GOT3 (cell line): ENCODE measurements around the gene ETS1.

Experiments
- DNase-seq: peaks from one replicate; lab custom pipeline; 2025; ENCODE audit warnings: mixed read lengths; lab: John Stamatoyannopoulos, UW

ETS1 gene

GRCh38 chr11:128618603-128619002 lies 31.2 kb upstream of the ETS1 start:
- no peak for DNase-seq

GRCh38 chr11:128616161-128616560 lies 28.8 kb upstream of the ETS1 start:
- DNase-seq = no peak

- DNase-seq = no peak
Observed at GRCh38 chr11:128615612-128616011, 28.3 kb upstream of the ETS1 start.

DNA sequence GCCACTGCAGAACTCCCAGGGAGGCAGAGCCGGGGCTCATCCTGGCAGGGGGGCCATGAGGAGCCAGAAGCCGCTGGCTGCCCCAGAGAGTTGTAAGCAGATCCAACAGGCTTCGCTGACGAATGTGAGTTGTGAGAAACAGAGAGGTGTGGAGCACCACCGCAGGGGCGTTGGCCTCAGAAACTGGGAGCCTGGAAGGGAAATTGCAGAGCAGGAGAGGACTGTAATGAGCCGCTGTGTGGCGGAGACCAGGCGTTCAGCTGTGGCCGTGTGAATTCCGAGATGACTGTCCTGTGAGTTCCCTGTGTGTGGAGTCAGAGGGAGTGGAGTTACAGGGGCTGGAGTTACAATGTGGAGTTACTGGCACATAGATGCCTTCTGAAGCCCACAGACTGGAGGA lies 27.7 kb upstream of the ETS1 start:
- no peak for DNase-seq

DNA sequence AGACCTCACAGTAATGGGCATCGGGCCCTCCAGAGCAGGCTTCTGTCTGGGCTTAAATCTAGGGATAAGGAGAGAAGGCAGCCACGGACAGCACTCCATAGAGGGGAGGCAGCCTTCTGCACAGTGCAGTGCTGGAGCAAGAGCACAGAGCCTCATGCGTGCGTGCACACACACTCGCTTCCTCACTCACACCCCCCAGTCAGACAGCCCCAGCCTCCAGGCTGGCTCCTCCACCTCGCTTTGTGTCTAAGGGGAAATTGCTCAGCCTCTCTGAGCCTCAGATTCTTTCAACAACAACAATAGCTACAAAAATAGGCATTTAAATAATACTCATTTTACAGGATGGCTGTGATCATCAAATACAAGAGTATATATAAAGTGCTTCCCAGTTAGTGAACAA lies 26.7 kb upstream of the ETS1 start:
- DNase-seq = no peak

- no peak for DNase-seq
Observed at GRCh38 chr11:128613300-128613995, 26.1 kb upstream of the ETS1 start.

DNA sequence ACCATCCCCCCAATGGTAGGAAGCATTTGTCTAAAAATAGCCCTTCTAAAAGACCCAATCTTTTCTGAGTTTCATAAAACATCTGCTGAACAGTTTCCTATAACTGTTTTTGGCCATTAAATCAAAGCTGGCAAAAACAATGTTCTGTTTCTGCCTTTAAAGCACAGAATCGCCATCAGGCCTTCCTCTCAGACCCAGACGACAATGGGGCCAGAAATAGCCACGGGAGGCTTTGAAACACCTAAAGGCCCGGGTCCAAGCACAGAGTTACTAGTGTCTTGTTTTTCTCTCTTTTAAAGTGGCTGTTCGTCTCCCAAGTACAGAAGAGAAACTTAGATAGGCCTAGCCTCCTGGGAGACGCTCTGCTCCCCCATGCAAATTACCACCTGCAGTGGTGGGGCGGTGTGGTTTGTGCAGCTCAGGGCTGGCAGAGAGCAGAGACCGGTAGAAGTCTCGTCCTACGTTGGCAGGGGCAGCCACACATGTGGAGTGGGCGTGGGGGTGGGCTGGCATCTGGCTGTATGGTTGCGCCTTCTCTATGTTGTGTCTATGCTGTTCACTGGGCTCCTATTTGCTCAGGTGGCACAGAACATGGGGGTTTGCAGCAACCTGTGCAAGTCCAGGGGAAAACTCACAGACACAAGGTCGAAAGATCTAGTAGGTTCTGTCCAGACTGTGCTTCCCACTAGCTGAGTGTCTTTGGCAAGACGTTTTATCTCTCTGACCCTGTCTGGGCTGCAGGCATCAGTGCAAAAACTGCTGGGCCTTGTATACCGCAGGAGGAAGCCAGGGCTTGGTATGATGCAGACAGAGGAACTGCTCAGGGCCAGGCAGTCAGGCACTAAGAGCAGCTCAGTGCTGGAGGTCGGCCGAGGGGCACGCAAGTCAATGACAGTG lies 23.6 kb upstream of the ETS1 start:
- no peak for DNase-seq

GRCh38 chr11:128609785-128610184 lies 22.4 kb upstream of the ETS1 start:
- no peak for DNase-seq

DNA sequence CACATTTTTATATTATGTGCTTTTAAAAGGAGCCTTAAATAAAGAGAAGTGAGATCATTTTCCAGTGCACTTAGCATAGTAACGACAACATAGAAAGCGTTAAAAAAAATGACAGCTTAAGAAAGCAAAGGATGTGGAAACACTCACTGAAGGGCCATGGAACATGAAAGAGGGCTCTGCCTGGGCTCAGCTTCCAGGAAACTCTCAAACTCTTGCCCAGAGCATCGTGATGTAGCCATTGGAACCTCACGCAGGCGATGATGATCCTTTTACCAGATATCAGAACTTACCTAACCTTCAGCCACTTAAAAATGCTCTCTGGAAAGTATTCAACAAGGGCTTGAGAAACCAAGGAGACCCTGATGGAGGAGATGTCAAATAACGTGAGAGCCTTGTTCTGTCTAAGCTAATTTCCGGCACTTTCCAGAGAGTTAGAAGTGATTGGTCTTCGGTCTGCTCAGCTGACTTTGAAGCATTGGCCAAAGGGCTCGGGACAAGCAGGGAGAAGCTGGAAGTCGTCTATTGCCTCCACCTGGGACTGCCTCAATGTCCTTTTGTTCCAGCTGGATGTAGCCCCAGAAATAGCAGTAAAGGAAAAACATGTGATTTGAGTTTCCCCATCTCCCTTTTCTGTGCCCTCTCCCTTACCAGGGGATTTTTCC lies 21.5 kb upstream of the ETS1 start:
- DNase-seq = no peak

DNA sequence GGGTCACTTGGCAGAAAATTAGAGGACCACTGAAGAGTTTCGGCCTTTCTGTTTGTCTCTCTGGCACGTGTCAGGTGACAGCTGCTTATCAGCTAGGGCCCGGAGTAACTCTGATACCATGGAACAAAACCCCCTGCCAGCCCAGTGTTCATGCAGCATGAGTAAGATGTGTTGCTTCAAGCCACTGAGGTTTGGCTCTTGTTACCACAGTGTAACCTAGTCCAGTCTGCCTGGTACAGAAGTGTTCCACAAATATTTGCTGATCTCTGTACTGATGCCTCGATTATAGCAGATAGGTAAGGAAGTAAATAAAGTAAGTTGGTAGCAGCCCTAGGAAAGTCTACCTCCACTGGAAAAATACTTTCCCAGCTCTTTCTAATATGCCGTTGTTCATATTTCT lies 20.5 kb upstream of the ETS1 start:
- DNase-seq = no peak

DNA sequence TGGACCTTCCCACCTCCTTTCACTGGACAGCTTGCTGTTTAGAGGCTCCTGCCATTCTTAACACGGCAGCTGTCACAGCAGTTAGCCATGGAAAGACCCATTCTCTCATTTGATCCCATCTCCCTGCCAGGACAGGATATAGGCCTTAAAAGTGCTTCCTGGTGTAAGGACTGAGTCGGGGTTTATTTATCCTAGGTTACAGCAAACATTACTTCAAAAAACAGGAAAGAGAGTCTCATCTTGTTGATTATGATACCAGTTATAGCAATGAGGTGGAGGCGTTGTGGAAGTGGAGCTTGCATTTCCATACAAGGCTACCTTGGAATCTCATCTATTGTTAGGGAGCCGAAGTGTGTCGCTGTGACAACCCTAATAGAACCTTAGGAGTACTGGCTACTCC lies 17.4 kb upstream of the ETS1 start:
- DNase-seq = no peak

- no peak for DNase-seq
Observed at GRCh38 chr11:128603752-128604414, 16.5 kb upstream of the ETS1 start.

- no peak for DNase-seq
Observed at GRCh38 chr11:128603003-128603696, 15.8 kb upstream of the ETS1 start.

DNA sequence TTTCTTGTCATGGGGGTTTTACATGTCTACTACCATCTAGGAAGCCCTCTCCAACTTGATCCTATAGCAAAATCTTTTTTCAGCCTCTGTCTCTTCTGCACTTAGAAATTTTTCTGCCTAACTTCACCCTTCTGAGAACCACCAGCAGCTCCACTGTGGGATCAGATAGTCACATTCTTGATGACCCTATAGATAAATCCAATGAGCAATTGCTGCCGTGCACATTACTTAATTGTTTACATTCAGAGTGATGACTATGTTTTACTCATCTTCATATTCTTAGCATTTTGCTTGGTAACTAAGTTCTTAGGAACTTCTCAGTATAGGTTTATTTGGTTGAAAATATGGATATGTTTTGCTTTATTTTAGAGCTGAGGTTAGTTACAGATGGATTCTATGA lies 12.4 kb upstream of the ETS1 start:
- no peak for DNase-seq

GRCh38 chr11:128598506-128599150 lies 11.3 kb upstream of the ETS1 start:
- no peak for DNase-seq

GRCh38 chr11:128598096-128598495 lies 10.7 kb upstream of the ETS1 start:
- no peak for DNase-seq

DNA sequence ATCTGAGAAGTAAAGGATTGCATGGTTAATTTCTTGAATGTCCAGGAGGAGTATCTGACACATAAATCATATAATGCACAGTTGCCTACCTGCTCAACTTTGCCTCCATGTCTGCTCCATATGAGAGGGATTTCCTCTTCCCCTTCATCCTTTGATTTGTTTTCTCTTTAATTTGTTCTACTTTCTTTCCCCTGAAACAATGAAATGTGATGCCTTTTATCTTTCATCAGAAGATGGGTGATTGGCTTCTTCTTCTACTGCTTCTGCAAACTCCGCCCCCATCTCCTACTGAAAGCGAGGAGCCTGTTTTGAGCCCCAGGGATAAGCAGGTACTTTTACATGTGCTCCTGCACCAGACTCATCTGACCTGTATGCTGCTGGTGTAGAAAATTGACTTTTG lies 9.9 kb upstream of the ETS1 start:
- no peak for DNase-seq

DNA sequence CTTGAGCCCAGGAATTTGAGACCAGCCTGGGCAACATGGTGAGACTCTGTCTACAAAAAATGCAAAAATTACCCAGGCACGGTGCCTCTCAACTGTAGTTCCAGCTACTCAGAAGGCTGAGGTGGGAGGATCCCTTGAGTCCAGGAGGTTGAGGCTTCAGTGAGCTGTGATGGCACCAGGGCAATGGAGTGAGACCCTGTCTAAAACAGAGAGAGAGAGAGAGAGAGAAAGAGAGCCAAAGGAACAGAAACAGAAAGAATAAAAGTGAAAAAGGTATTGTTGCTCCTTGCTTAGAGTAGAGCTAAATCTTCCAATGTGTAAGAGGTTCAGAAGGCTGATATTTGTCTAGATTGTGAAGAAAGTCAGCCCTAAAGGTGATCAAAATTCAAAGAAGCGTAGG lies 8.9 kb upstream of the ETS1 start:
- no peak for DNase-seq

GRCh38 chr11:128595775-128596174 lies 8.4 kb upstream of the ETS1 start:
- no peak for DNase-seq

GRCh38 chr11:128595221-128595620 lies 7.9 kb upstream of the ETS1 start:
- no peak for DNase-seq

DNA sequence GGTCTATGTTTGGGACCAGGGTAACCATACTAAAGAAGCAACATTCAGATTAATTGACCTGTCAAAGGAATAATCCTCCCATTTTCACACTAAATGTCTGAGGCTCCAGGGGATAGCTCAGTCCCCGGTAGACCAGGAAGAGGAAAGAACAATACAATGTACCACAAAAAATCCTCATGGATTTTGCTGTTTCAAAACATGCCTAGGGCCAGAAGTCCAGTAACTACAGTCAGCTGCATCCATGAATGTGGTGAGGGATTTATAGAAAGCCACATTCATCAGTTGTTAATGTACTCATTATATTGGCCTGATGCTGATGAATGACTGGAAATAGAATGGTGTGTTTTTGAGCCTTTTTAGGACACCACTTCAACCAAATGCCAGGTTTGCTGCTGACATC lies 6.9 kb upstream of the ETS1 start:
- no peak for DNase-seq
